A673 (cell line): Measurements from ENCODE around the gene ITPR2. TPM values are rescaled to one million over a fixed set of nuclear protein-coding genes. Genes with fewer than 3 reads are reported as not detected.

Experiments used
- BruUV-seq: library from RNA; stranded (reverse); fragments of 400-500 nt; replicated peaks from 2 replicates; lab custom pipeline; 2021; lab: Mats Ljungman, UMichigan
- CTCF ChIA-PET: fragments of 300-600 bp; sonication (Branson Sonifier 250); formaldehyde crosslinking; loops from one replicate; lab custom pipeline; 2022; ENCODE audit warnings: antibody characterized with exemption; lab: Charles Lee
- POLR2A ChIA-PET: fragments of 300-600 bp; sonication (Branson Sonifier 250); formaldehyde crosslinking; loops from one replicate; lab custom pipeline; 2022; ENCODE audit warnings: antibody characterized with exemption; ENCODE audit not compliant: low non-redundant PET; lab: Charles Lee
- DNase-seq: peaks from one replicate; pipeline ENCODE4 v3.0.0-alpha.2; 2015; ENCODE audit warnings: low spot score
- H3K27ac ChIP-seq: fragments of 200-600 bp; sonication (generic); 2 replicates; pipeline ENCODE4 v1.5.1; 2016; ENCODE audit warnings: mixed run types, low read depth, mild to moderate bottlenecking, mixed read lengths, antibody characterized with exemption, low read length; ENCODE audit not compliant: poor library complexity, severe bottlenecking
- H3K27me3 ChIP-seq: fragments of 200-600 bp; sonication (generic); replicated peaks from 2 replicates; pipeline ENCODE4 v1.6.1; 2017; ENCODE audit warnings: mixed run types, low read depth, mild to moderate bottlenecking, mixed read lengths, antibody characterized with exemption, low read length; ENCODE audit not compliant: insufficient read depth, poor library complexity
- H3K36me3 ChIP-seq: fragments of 200-600 bp; sonication (generic); 2 replicates; pipeline ENCODE4 v1.6.1; 2016; ENCODE audit warnings: mixed run types, mild to moderate bottlenecking, mixed read lengths, antibody characterized with exemption, low read length; ENCODE audit not compliant: insufficient read depth, poor library complexity, severe bottlenecking
- H3K4me1 ChIP-seq: fragments of 200-600 bp; sonication (generic); 2 replicates; pipeline ENCODE4 v1.6.1; 2017; ENCODE audit warnings: mixed run types, mild to moderate bottlenecking, mixed read lengths, antibody characterized with exemption, low read length; ENCODE audit not compliant: insufficient read depth, poor library complexity, severe bottlenecking
- H3K4me3 ChIP-seq: fragments of 200-600 bp; sonication (generic); 2 replicates; pipeline ENCODE4 v1.5.1; 2016; ENCODE audit warnings: low read depth, mixed run types, mild to moderate bottlenecking, mixed read lengths, low read length; ENCODE audit not compliant: poor library complexity, severe bottlenecking
- H3K9me3 ChIP-seq: fragments of 200-600 bp; sonication (generic); 2 replicates; pipeline ENCODE4 v1.6.1; 2016; ENCODE audit warnings: mixed run types, low read depth, mild to moderate bottlenecking, mixed read lengths, antibody characterized with exemption, low read length; ENCODE audit not compliant: poor library complexity, severe bottlenecking
- EZH2 ChIP-seq: fragments of 200-600 bp; sonication (generic); IDR thresholded peaks from 2 replicates; pipeline ENCODE4 v1.6.1; 2017; ENCODE audit warnings: borderline replicate concordance, low read depth, mild to moderate bottlenecking, mixed read lengths, antibody characterized with exemption, low read length; ENCODE audit not compliant: poor library complexity, severe bottlenecking
- intact Hi-C: fragments of 100-400 bp; cut with micrococcal nuclease; formaldehyde crosslinking; loops from one replicate; pipeline ENCODE4 v1.10.0; 2022; ENCODE audit not compliant: unreplicated experiment
- total RNA-seq: library from RNA; stranded (reverse); gene quantifications from 2 replicates; pipeline ENCODE4 v1.2.3, GENCODE V29; 2021
- TF ChIP-seq, protein P1 (sequence below): fragments of 300-800, 200-600 bp; sonication (generic); conservative IDR thresholded peaks from 2 replicates; pipeline ENCODE4 v1.5.1; 2017; ENCODE audit warnings: low read depth, mild to moderate bottlenecking, antibody characterized with exemption, low read length, moderate library complexity, mixed read lengths

ITPR2 gene
- total RNA-seq, 1 experiment from 2014 or later = 22.6 TPM

DNA sequence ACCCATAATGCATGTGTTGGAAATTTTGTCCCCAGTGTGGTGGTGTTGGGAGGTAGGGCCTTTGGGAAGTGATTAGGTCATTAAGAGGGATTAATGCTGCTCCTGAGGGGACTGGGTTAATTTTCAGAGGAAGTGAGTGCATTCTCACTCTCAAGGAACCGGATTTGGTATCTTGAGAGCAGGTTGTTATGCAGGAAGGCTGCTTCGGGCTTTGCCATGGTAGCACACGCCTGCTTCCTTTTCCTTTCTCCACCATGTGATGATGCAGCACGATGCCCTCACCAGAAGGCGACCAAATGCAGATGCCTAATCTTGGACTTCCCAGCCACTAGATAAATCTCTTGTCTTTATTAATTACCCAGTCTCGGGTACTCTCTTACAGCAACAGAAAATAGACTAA, 380.5 kb downstream of the ITPR2 start:
- peak; percentile 60 for DNase-seq
- Histone ChIP-seq H3K4me1 (no peaks in the 10 kb centered on the region), H3K36me3 (no peaks in the 10 kb centered on the region), H3K9me3 (no peaks in the 10 kb centered on the region), H3K27ac (no peak overlapping the region), H3K27me3 (no peaks in the 10 kb centered on the region), H3K4me3 (no peak overlapping the region)
- ChIA-PET CTCF (no interaction called here), POLR2A (no interaction called here)
- intact Hi-C loops = no loop called here
- no TSS peak for BruUV-seq
- TF ChIP-seq, protein P1, sequence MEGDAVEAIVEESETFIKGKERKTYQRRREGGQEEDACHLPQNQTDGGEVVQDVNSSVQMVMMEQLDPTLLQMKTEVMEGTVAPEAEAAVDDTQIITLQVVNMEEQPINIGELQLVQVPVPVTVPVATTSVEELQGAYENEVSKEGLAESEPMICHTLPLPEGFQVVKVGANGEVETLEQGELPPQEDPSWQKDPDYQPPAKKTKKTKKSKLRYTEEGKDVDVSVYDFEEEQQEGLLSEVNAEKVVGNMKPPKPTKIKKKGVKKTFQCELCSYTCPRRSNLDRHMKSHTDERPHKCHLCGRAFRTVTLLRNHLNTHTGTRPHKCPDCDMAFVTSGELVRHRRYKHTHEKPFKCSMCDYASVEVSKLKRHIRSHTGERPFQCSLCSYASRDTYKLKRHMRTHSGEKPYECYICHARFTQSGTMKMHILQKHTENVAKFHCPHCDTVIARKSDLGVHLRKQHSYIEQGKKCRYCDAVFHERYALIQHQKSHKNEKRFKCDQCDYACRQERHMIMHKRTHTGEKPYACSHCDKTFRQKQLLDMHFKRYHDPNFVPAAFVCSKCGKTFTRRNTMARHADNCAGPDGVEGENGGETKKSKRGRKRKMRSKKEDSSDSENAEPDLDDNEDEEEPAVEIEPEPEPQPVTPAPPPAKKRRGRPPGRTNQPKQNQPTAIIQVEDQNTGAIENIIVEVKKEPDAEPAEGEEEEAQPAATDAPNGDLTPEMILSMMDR = no peak
- no peak for TF ChIP-seq EZH2

DNA sequence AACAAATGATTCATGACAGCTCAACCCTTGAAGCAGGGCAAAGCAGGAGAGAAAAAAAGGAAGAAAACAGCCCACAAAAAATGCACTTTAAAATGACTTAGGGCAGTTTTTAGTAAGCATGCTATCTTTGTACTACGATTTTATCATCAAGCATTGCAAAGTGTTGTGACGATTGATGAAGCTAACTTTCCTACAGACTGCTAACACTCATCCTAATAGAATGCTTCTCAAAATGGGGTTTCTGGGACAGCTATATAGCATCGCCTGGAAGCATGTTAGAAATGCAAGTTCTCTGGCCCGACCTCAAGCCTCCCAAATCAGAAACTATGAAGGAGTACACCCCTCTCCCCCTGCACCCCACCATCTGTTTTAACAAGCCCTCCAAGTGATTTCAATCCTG, 381.2 kb downstream of the ITPR2 start:
- Histone ChIP-seq H3K36me3 (no peaks in the 10 kb centered on the region), H3K9me3 (no peaks in the 10 kb centered on the region), H3K27me3 (no peaks in the 10 kb centered on the region), H3K4me1 (no peaks in the 10 kb centered on the region), H3K4me3 (no peak overlapping the region), H3K27ac (no peak overlapping the region)
- DNase-seq = no peak
- CTCF ChIA-PET = no interaction called here
- intact Hi-C loops = no loop called here
- TF ChIP-seq, protein P1 = no peak
- TF ChIP-seq EZH2 = no peak
- POLR2A ChIA-PET = no interaction called here
- no TSS peak for BruUV-seq

DNA sequence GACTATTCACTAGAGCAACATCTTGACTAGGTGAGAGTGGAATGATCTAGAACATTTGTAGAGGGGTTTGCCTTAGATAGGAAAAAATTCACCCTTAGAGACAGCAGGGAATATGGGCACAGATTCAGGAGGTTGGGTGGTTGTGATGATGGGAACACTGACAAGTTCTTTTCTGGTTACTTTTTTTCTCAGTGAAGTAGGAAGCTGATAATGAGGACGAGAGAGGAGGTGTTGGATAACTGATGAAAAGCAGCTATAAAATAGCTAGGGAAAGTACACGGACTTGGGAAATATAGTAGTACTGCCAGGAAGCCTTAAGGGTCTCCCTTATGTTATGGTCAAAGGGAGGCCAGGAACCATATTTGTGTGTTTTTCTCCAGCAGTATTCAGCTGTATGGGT, 387.1 kb downstream of the ITPR2 start:
- no peak overlapping the region for H3K27ac ChIP-seq
- CTCF ChIA-PET = no interaction called here
- intact Hi-C loops = loop anchor here (5.0 kb wide), 1 partner anchor 256 kb away; no protein-coding TSS in a partner anchor

More for the DNA sequence above, 387.1 kb downstream of the ITPR2 start:
- Histone ChIP-seq H3K4me1 (no peaks in the 10 kb centered on the region), H3K9me3 (no peaks in the 10 kb centered on the region), H3K36me3 (no peaks in the 10 kb centered on the region), H3K27me3 (no peaks in the 10 kb centered on the region), H3K4me3 (no peak overlapping the region)
- no TSS peak for BruUV-seq
- POLR2A ChIA-PET = no interaction called here
- TF ChIP-seq EZH2 = no peak
- TF ChIP-seq, protein P1 = no peak
- DNase-seq = no peak
